Epithelial cell of proximal tubule (primary cell): Measurements from ENCODE around the gene BTBD9. TPM values are rescaled to one million over a fixed set of nuclear protein-coding genes. Genes with fewer than 3 reads are reported as not detected.

Source experiments
- DNase-seq: peaks from one replicate; pipeline ENCODE4 v3.0.0-alpha.2; 2011; ENCODE audit warnings: low read depth
- H3K4me3 ChIP-seq: 2 replicates; pipeline ENCODE4 v1.5.1; 2011; ENCODE audit warnings: low read depth, mild to moderate bottlenecking, low read length
- CTCF ChIP-seq: conservative IDR thresholded peaks from 2 replicates; pipeline ENCODE4 v1.5.1; 2012; ENCODE audit warnings: low read depth, mild to moderate bottlenecking, low read length
- total RNA-seq: library from RNA; depleted of rRNA; stranded (reverse); fragments of >200 nt; gene quantifications from 2 replicates; pipeline ENCODE4 v1.2.3, GENCODE V29; 2015

Gene BTBD9
- total RNA-seq, 1 donor from 2014 or later: 2.9 TPM

GRCh38 chr6:38391206-38391605 is 248.5 kb downstream of the BTBD9 start:
- peak; percentile 44 for DNase-seq

GRCh38 chr6:38389875-38390274 is 249.9 kb downstream of the BTBD9 start:
- no peak overlapping the region for H3K4me3 ChIP-seq
- no peak for DNase-seq
- no peak for TF ChIP-seq CTCF

More at GRCh38 chr6:38391206-38391605, 248.5 kb downstream of the BTBD9 start:
- TF ChIP-seq CTCF: no peak
- no peak overlapping the region for H3K4me3 ChIP-seq

- no peak overlapping the region for H3K4me3 ChIP-seq
- no peak for DNase-seq
- TF ChIP-seq CTCF: no peak
Measured at GRCh38 chr6:38387971-38388370, 251.8 kb downstream of the BTBD9 start.

- DNase-seq: no peak
- no peak overlapping the region for H3K4me3 ChIP-seq
- TF ChIP-seq CTCF: no peak
Measured at GRCh38 chr6:38387461-38387860, 252.3 kb downstream of the BTBD9 start.

GRCh38 chr6:38378801-38379200 is 260.9 kb downstream of the BTBD9 start:
- peak; percentile 3 for DNase-seq

GRCh38 chr6:38375937-38376336 is 263.8 kb downstream of the BTBD9 start:
- no peak for TF ChIP-seq CTCF
- H3K4me3 ChIP-seq: no peak overlapping the region
- no peak for DNase-seq

More at GRCh38 chr6:38378801-38379200, 260.9 kb downstream of the BTBD9 start:
- H3K4me3 ChIP-seq: no peak overlapping the region
- TF ChIP-seq CTCF: no peak

GRCh38 chr6:38375341-38375740 is 264.4 kb downstream of the BTBD9 start:
- no peak for TF ChIP-seq CTCF
- DNase-seq: no peak
- H3K4me3 ChIP-seq: no peak overlapping the region
